Small intestine (tissue), 7 donors: ENCODE results near the gene PAX7. TPM values are rescaled to one million over a fixed set of nuclear protein-coding genes. Genes with fewer than 3 reads are reported as not detected.
"Not testable (repeated sequence)": the region's sequence is repeated elsewhere in the genome, so short reads cannot be mapped to it uniquely, and the experiment has no call there.

Experiments used
- DNase-seq, 2 donors: peaks; one replicate each; pipeline versions ENCODE4 v3.0.0 to v3.0.0-alpha.2; 2013
- FAIRE-seq: peaks from 2 replicates; lab custom pipeline; 2012; peaks lifted over from hg19 to GRCh38; lab: Jason Lieb, UNC
- H3K27ac ChIP-seq, 3 donors: one replicate each; pipeline ENCODE4 v1.5.1; 2013; ENCODE audit warnings: low read length in 2 of 3, mild to moderate bottlenecking in 2 of 3, control low read depth in 1 of 3, inconsistent platforms in 1 of 3, low read depth in 1 of 3, moderate library complexity in 1 of 3
- H3K27me3 ChIP-seq, 3 donors: one replicate each; pipeline ENCODE4 v1.6.1; 2013; ENCODE audit warnings: low read length in 3 of 3, inconsistent platforms in 1 of 3; ENCODE audit not compliant: control insufficient read depth in 3 of 3, insufficient read depth in 3 of 3
- H3K36me3 ChIP-seq, 3 donors: one replicate each; pipeline ENCODE4 v1.6.1; 2013; ENCODE audit warnings: low read length in 3 of 3, inconsistent platforms in 1 of 3, low read depth in 1 of 3, mild to moderate bottlenecking in 1 of 3, moderate library complexity in 1 of 3; ENCODE audit not compliant: control insufficient read depth in 3 of 3, insufficient read depth in 2 of 3
- H3K4me1 ChIP-seq, 3 donors: one replicate each; pipeline ENCODE4 v1.6.1; 2013; ENCODE audit warnings: low read length in 2 of 3, inconsistent platforms in 1 of 3, low read depth in 1 of 3, mild to moderate bottlenecking in 1 of 3, moderate library complexity in 1 of 3; ENCODE audit not compliant: control insufficient read depth in 3 of 3, insufficient read depth in 2 of 3
- H3K4me3 ChIP-seq, 3 donors: one replicate each; pipeline ENCODE4 v1.5.1; 2013; ENCODE audit warnings: low read length in 3 of 3, control low read depth in 1 of 3, inconsistent platforms in 1 of 3, low read depth in 1 of 3, mild to moderate bottlenecking in 1 of 3, moderate library complexity in 1 of 3
- H3K9me3 ChIP-seq, 2 donors: one replicate each; pipeline ENCODE4 v1.6.1; 2013; ENCODE audit warnings: low read depth in 1 of 2, low read length in 1 of 2; ENCODE audit not compliant: control insufficient read depth in 2 of 2, insufficient read depth in 1 of 2
- WGBS, 3 donors: extraction: QIAGEN DNeasy Blood & Tissue Kit; methylation state at CpG; one replicate each; pipeline ENCODE4 v1.1.7; 2013; 5-methylcytosine and 5-hydroxymethylcytosine counted together
- polyA plus RNA-seq, 4 donors: library from polyadenylated mRNA; stranded (reverse) in 3 of 4; unstranded in 1 of 4; fragments of 200-250 nt in 3 of 4; fragments of 120-200 nt in 1 of 4; gene quantifications; one replicate each; pipeline versions ENCODE4 v1.2.1 to v1.2.3, GENCODE V29; 2013
- donor health status: healthy with polysubstance abuse.
- donor health status: control.
- donor health status: control.
- donor health status: Bipolar disorder and iron deficiency.
- donor health status: healthy.

Gene PAX7
- polyA plus RNA-seq, 4 donors, result 0.01 to 0.15 TPM; not detected in 2

DNA sequence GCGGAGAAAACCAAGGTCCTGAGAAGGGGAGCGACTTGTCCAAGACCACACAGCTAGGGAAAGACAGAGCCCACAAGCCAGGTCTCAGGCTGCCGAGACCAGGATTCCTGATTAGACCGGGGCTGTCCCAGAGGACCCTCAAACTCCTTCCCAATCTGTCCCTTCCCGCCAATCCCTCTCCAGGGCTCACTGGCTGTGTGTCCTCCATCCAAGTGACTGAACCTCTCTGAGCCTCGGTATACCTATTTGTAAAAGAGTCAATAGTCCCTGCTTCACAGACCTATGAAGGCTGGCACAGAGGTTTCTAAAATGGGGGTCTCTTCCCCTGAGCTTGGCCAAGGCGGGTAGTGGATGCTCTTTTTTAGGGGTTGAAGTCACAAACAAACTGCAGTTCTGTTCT, 56.6 kb downstream of the PAX7 start:
- WGBS, 3 donors, result 74 to 83% (median 76%) methylated on average over 7 of the region's 7 CpGs

DNA sequence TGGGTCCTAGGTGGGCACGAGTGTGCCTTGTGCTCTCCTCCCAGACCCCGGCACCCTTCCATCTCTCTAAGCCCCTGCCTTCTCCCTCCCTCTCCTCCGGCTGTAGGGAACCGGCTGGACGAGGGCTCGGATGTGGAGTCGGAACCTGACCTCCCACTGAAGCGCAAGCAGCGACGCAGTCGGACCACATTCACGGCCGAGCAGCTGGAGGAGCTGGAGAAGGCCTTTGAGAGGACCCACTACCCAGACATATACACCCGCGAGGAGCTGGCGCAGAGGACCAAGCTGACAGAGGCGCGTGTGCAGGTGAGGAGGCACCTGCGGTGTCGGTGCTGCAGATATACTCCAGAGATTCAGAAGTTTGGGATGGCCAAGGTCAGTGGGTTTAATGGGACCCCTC, 61.0 kb downstream of the PAX7 start:
- no peak overlapping the region for H3K4me3 ChIP-seq
- H3K4me1 ChIP-seq, result no peaks in the 10 kb centered on the region
- no peak for DNase-seq
- H3K36me3 ChIP-seq, result no peaks in the 10 kb centered on the region
- H3K27ac ChIP-seq, result no peak overlapping the region
- WGBS, 3 donors, result 84 to 88% (median 85%) methylated on average over 20 of the region's 20 CpGs
- H3K9me3 ChIP-seq, result no peaks in the 10 kb centered on the region
- no peak for FAIRE-seq
- peaks cover 0 to 4% (median 4%) of the 10 kb centered on the region in 3 donors for H3K27me3 ChIP-seq

More for the DNA sequence above, 56.6 kb downstream of the PAX7 start:
- no peak overlapping the region for H3K27ac ChIP-seq
- no peaks in the 10 kb centered on the region for H3K9me3 ChIP-seq
- DNase-seq, result no peak
- no peaks in the 10 kb centered on the region for H3K4me1 ChIP-seq
- no peak for FAIRE-seq
- no peak overlapping the region for H3K4me3 ChIP-seq
- peaks cover 0 to 12% (median 0%) of the 10 kb centered on the region in 3 donors for H3K27me3 ChIP-seq
- H3K36me3 ChIP-seq, result no peaks in the 10 kb centered on the region

DNA sequence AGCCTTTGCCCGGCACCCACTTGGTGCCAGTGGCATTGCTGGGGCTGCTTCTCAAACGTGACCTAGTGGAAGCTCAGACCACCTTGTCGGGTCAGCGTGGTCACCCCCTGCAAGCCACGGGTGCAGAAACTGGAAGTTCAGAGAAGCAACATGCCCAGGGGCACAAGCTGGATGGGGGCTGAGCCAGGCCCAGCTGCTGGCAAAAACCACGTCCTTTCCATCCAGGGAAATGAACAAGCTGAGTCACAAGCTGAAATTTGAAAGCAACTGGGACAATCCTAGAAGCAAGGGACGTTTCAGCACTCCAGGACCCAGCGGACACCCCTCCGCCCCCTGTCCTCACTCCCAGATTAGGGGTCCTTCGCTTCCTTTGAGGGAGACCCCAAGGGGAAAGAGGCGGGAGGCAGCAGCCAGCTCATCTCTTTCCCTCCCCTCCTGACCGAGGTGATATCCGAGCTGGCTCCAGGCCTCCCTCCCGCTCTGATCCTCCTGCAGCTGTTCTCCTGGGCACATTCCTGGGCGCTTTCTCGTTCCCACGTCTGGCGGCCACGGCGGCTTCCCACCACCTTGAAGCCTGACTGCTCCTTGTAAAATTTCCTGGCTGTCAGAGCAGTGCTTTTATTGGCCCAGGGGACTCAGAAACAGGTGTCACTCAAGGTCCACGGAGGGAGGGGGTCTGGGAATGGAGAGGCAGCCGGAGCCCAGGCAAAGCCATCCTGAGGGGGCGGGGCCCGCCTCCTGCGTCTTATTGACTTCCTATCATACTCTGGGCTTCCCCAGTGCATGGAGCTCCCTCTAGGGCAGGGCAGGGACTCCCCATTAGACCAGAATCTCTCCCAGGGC, 62.8 kb downstream of the PAX7 start:
- peaks cover 0 to 4% (median 4%) of the 10 kb centered on the region in 3 donors for H3K27me3 ChIP-seq
- 26 to 33% (median 29%) methylated on average over 25 of the region's 25 CpGs for WGBS, 3 donors
- FAIRE-seq, result no peak

DNA sequence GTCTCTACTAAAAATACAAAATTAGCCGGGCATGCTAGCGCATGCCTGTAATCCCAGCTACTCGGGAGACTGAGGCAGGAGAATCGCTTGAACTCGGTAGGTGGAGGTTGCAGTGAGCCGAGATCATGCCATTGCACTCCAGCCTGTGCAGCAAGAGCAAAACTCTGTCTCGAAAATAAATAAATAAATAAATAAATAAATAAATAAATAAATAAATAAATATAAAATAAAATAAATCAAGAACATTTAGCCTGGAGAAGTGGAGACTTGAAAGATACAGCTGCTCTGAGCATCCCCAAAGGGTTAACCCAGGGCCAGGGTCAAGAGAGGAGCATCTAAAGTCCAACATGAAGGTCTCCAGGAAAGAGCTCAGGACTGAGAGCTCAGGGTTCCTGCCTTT, 63.6 kb downstream of the PAX7 start:
- H3K9me3 ChIP-seq, H3K4me1 ChIP-seq, H3K4me3 ChIP-seq, FAIRE-seq, H3K27ac ChIP-seq, DNase-seq, H3K36me3 ChIP-seq: not testable (repeated sequence)
- peaks cover 0 to 12% (median 4%) of the 10 kb centered on the region in 3 donors for H3K27me3 ChIP-seq
- 83 to 90% (median 85%) methylated on average over 7 of the region's 7 CpGs for WGBS, 3 donors

More for the DNA sequence above, 62.8 kb downstream of the PAX7 start:
- no peak overlapping the region for H3K27ac ChIP-seq
- no peaks in the 10 kb centered on the region for H3K4me1 ChIP-seq
- H3K9me3 ChIP-seq, result no peaks in the 10 kb centered on the region
- H3K4me3 ChIP-seq, result no peak overlapping the region
- no peak for DNase-seq
- H3K36me3 ChIP-seq, result no peaks in the 10 kb centered on the region

DNA sequence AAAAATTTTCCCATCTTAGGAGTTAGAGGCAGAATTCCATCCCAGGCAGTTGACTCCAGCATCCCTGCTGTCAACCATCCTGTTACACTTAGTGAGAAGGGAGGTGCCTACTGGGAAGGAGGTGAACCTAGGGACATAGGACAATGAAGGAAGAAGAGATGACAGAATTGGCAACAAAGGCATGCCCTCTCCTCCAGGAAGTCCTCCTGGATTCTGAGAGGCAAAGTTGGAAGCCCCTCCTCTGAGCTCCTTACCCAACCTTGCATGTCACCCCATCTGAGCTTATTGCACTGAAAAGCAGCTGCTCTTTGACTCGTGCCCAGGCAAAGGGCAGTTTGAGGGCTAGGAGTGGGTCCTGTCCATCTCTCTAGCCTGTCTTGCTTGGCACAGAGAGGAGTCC, 66.9 kb downstream of the PAX7 start:
- no peaks in the 10 kb centered on the region for H3K4me1 ChIP-seq
- FAIRE-seq (no peak), DNase-seq (no peak)
- no peak overlapping the region for H3K27ac ChIP-seq
- H3K36me3 ChIP-seq, result no peaks in the 10 kb centered on the region
- no peak overlapping the region for H3K4me3 ChIP-seq
- 21 to 64% (median 38%) methylated on average over 1 of the region's 1 CpG for WGBS, 3 donors
- H3K9me3 ChIP-seq, result no peaks in the 10 kb centered on the region
- peaks cover 0 to 11% (median 8%) of the 10 kb centered on the region in 3 donors for H3K27me3 ChIP-seq

DNA sequence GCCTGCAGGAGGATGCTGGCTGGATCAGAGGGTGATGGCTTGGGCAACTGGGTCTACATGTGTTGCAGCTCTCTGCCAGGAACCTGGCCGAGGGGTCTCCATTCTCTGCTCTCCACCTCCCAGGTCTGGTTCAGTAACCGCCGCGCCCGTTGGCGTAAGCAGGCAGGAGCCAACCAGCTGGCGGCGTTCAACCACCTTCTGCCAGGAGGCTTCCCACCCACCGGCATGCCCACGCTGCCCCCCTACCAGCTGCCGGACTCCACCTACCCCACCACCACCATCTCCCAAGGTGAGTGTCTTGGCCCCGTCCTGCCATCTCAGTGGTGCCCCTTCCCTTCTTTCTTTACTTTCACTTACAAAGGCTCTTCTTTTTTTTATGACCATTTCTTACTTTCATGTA, 69.9 kb downstream of the PAX7 start:
- DNase-seq, result no peak
- Histone ChIP-seq H3K4me1 (no peaks in the 10 kb centered on the region), H3K9me3 (no peaks in the 10 kb centered on the region), H3K4me3 (no peak overlapping the region), H3K27ac (no peak overlapping the region), H3K36me3 (no peaks in the 10 kb centered on the region), H3K27me3 (peaks cover 0 to 27% (median 8%) of the 10 kb centered on the region in 3 donors)
- no peak for FAIRE-seq
- WGBS, 3 donors, result 83 to 96% (median 94%) methylated on average over 8 to 12 of the region's 12 CpGs

DNA sequence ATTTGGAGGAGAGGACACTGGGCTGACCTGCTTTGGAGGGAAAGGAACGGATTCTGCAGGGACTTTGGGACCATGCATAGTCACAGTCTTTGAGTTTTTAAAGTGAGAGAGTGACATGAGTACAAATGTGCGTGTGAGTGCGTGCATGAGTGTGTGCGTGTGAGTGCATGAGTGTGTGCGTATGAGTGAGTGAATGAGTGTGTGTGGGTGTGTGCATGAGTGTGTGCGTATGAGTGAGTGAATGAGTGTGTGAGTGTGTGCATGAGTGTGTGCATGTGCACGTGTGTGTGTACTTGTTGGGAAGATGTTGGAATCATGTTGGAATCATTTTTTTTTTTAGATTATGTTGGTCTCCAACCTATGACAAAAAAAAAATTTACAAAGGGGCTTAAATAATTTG, 70.5 kb downstream of the PAX7 start:
- no peaks in the 10 kb centered on the region for H3K9me3 ChIP-seq
- no peak for DNase-seq
- H3K4me1 ChIP-seq, result no peaks in the 10 kb centered on the region
- no peak overlapping the region for H3K27ac ChIP-seq
- H3K36me3 ChIP-seq, result no peaks in the 10 kb centered on the region
- FAIRE-seq, result no peak
- H3K4me3 ChIP-seq, result no peak overlapping the region
- H3K27me3 ChIP-seq, result peaks cover 0 to 27% (median 11%) of the 10 kb centered on the region in 3 donors
- 71 to 86% (median 83%) methylated on average over 7 of the region's 7 CpGs for WGBS, 3 donors

DNA sequence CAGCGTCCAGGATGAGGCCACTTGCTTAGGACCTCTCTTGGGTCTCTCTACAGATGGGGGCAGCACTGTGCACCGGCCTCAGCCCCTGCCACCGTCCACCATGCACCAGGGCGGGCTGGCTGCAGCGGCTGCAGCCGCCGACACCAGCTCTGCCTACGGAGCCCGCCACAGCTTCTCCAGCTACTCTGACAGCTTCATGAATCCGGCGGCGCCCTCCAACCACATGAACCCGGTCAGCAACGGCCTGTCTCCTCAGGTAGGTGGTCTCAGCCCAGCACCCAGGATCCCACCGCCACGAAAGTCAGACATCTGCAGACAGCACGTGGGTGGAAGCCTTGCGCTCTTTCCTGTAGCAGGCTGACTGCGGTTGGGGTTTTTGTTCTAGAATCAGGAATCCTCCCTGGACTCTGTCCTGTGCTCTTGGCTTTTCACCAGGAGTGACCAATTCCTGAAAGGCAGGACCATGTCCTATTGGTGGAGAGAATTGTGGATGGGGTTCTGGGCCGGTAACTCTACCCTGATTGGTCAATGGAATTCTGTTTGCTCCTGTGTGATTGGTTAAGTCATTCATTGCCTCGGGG, 72.5 kb downstream of the PAX7 start:
- H3K27me3 ChIP-seq, result peaks cover 0 to 27% (median 11%) of the 10 kb centered on the region in 3 donors

More for the DNA sequence above, 72.5 kb downstream of the PAX7 start:
- no peak overlapping the region for H3K4me3 ChIP-seq
- no peak for DNase-seq
- H3K4me1 ChIP-seq, result no peaks in the 10 kb centered on the region
- H3K36me3 ChIP-seq, result no peaks in the 10 kb centered on the region
- FAIRE-seq, result no peak
- WGBS, 3 donors, result 41 to 49% (median 49%) methylated on average over 21 of the region's 21 CpGs
- no peaks in the 10 kb centered on the region for H3K9me3 ChIP-seq
- no peak overlapping the region for H3K27ac ChIP-seq
